Measurements from ENCODE around the gene OSBPL7. TPM values are rescaled to one million over a fixed set of nuclear protein-coding genes. Genes with fewer than 3 reads are reported as not detected.

The OSBPL7 gene
- total RNA-seq, 1 donor from 2014 or later: 9.0 TPM

- DNase-seq (ENCODE audit: low read depth, low spot score): no peak
These were observed 14.2 kb downstream of the OSBPL7 start for GRCh38 chr17:47807421-47807820.

GRCh38 chr17:47806913-47807255 is 14.7 kb downstream of the OSBPL7 start:
- no peak for DNase-seq (ENCODE audit: low read depth, low spot score)

GRCh38 chr17:47806026-47806912 is 15.3 kb downstream of the OSBPL7 start:
- no peak for DNase-seq (ENCODE audit: low read depth, low spot score)

GRCh38 chr17:47804461-47804860 is 17.1 kb downstream of the OSBPL7 start:
- no peak for DNase-seq (ENCODE audit: low read depth, low spot score)

- DNase-seq (ENCODE audit: low read depth, low spot score): no peak
These were observed 17.8 kb downstream of the OSBPL7 start for GRCh38 chr17:47803751-47804150.

GRCh38 chr17:47803201-47803600 is 18.4 kb downstream of the OSBPL7 start:
- no peak for DNase-seq (ENCODE audit: low read depth, low spot score)

- no peak for DNase-seq (ENCODE audit: low read depth, low spot score)
These were observed 19.1 kb downstream of the OSBPL7 start for GRCh38 chr17:47802341-47803022.

GRCh38 chr17:47801906-47802305 is 19.7 kb downstream of the OSBPL7 start:
- DNase-seq (ENCODE audit: low read depth, low spot score): no peak

- DNase-seq (ENCODE audit: low read depth, low spot score): no peak
These were observed 20.3 kb downstream of the OSBPL7 start for GRCh38 chr17:47801176-47801765.

GRCh38 chr17:47800686-47801085 is 20.9 kb downstream of the OSBPL7 start:
- no peak for DNase-seq (ENCODE audit: low read depth, low spot score)

GRCh38 chr17:47797797-47798196 is 23.8 kb downstream of the OSBPL7 start:
- no peak for DNase-seq (ENCODE audit: low read depth, low spot score)

- no peak for DNase-seq (ENCODE audit: low read depth, low spot score)
These were observed 28.6 kb downstream of the OSBPL7 start for GRCh38 chr17:47792979-47793378.

GRCh38 chr17:47792457-47792856 is 29.1 kb downstream of the OSBPL7 start:
- no peak for DNase-seq (ENCODE audit: low read depth, low spot score)

GRCh38 chr17:47791025-47791424 is 30.6 kb downstream of the OSBPL7 start:
- no peak for DNase-seq (ENCODE audit: low read depth, low spot score)

- no peak for DNase-seq (ENCODE audit: low read depth, low spot score)
These were observed 31.7 kb downstream of the OSBPL7 start for GRCh38 chr17:47789611-47790561.

GRCh38 chr17:47785538-47786123 is 36.0 kb downstream of the OSBPL7 start:
- no peak for DNase-seq (ENCODE audit: low read depth, low spot score)

- no peak for DNase-seq (ENCODE audit: low read depth, low spot score)
These were observed 40.2 kb downstream of the OSBPL7 start for GRCh38 chr17:47781397-47781796.

GRCh38 chr17:47778184-47778635 is 43.4 kb downstream of the OSBPL7 start:
- DNase-seq (ENCODE audit: low read depth, low spot score): no peak

GRCh38 chr17:47776330-47777197 is 45.0 kb downstream of the OSBPL7 start:
- peak; percentile 13 for DNase-seq (ENCODE audit: low read depth, low spot score)

Data from pulmonary artery endothelial cell (primary cell).